ENCODE data around the gene RTN4IP1. TPM values are rescaled to one million over a fixed set of nuclear protein-coding genes. Genes with fewer than 3 reads are reported as not detected.

The RTN4IP1 gene
- polyA plus RNA-seq, 1 of the 3 experiments (the other 2 are of a cell fraction) = 4.3 TPM

DNA sequence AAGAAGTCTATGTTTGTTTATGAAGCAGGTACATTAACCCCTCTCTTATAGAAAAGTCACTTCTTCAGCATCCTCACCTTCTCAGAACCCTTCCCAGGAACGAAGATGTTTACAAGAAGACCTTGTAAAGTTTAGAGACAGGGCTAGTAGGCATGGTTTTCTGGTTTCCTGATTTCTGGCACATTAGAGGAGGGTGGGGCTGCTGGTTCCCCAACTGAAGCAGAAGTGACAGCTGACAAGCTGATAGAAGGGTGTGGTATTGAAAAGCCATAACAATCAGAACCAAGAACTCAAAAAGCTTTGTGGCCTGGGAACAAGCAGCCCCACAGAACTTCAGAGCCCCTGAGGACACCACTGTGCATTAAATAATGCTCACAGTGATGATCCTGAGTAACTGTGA lies 91.2 kb downstream of the RTN4IP1 start (continued):
- TF ChIP-seq, protein P1, sequence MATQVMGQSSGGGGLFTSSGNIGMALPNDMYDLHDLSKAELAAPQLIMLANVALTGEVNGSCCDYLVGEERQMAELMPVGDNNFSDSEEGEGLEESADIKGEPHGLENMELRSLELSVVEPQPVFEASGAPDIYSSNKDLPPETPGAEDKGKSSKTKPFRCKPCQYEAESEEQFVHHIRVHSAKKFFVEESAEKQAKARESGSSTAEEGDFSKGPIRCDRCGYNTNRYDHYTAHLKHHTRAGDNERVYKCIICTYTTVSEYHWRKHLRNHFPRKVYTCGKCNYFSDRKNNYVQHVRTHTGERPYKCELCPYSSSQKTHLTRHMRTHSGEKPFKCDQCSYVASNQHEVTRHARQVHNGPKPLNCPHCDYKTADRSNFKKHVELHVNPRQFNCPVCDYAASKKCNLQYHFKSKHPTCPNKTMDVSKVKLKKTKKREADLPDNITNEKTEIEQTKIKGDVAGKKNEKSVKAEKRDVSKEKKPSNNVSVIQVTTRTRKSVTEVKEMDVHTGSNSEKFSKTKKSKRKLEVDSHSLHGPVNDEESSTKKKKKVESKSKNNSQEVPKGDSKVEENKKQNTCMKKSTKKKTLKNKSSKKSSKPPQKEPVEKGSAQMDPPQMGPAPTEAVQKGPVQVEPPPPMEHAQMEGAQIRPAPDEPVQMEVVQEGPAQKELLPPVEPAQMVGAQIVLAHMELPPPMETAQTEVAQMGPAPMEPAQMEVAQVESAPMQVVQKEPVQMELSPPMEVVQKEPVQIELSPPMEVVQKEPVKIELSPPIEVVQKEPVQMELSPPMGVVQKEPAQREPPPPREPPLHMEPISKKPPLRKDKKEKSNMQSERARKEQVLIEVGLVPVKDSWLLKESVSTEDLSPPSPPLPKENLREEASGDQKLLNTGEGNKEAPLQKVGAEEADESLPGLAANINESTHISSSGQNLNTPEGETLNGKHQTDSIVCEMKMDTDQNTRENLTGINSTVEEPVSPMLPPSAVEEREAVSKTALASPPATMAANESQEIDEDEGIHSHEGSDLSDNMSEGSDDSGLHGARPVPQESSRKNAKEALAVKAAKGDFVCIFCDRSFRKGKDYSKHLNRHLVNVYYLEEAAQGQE (IDR thresholded peaks at IDR 0.05; ENCODE audit: low read depth, low read length) = no peak

- H2AFZ ChIP-seq (ENCODE audit: low read depth) = no peak overlapping the region
- H3K4me2 ChIP-seq = no peak overlapping the region
- WGBS (ENCODE audit: low lambda C conversion rate) = 80% methylated on average over 8 of the region's 8 CpGs
- H3K4me3 ChIP-seq (ENCODE audit: low read depth in 2 of 2, low read length in 1 of 2) = no peak overlapping the region
- no peaks in the 10 kb centered on the region for H3K9me3 ChIP-seq
- no peak overlapping the region for H3K9ac ChIP-seq
- TF ChIP-seq RAD21 (IDR thresholded peaks at IDR 0.05; ENCODE audit: low read length) = no peak
- peak overlapping the region; percentile 69 to 93; a peak in 3 of 4 replicates for H3K27ac ChIP-seq (ENCODE audit: low read depth in 2 of 2, low read length in 1 of 2)
- H3K9me2 ChIP-seq = no peaks in the 10 kb centered on the region
- peaks cover 0 to 27% of the 10 kb centered on the region in 2 experiments for H3K4me1 ChIP-seq (ENCODE audit: control insufficient read depth in 1 of 2, insufficient read depth in 2 of 2, low read depth in 1 of 2, low read length in 1 of 2)
- H3F3A ChIP-seq (replicated peaks; ENCODE audit: insufficient read depth) = peaks cover 21% of the 10 kb centered on the region
- H3K79me2 ChIP-seq (ENCODE audit: insufficient read depth) = no peaks in the 10 kb centered on the region
- peaks cover 3 to 21% of the 10 kb centered on the region in 2 experiments for H3K36me3 ChIP-seq (replicated peaks in 1 of 2; ENCODE audit: control insufficient read depth in 1 of 2, insufficient read depth in 2 of 2, low read length in 1 of 2)
- ChIA-PET CTCF (no interaction called here), POLR2A (no interaction called here)
- H3K27me3 ChIP-seq (ENCODE audit: insufficient read depth) = no peaks in the 10 kb centered on the region
- DNase-seq = no peak
- no peaks in the 10 kb centered on the region for H4K20me1 ChIP-seq (ENCODE audit: insufficient read depth)
Observed at GRCh38 chr6:106537662-106538061, 91.6 kb downstream of the RTN4IP1 start.

DNA sequence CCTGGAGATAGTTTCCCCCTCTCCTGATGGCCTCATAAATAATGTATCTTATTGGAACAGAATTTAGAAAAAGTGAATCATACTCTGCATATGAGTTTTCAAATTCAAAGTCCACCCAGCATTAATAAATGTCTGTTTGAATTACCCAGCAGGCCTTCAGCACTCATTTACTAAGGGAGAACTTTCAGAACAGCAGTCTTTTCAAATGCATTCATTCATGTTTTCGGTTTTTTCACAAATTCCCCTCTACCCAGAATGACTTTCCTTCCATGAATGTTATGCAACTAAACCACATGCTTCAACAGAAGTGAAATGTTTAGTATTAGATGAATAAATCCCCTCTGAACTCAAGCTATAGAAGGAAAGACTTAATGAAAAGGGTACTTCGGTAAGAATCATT lies 92.4 kb downstream of the RTN4IP1 start:
- TF ChIP-seq EP300 (IDR thresholded peaks at IDR 0.05; ENCODE audit: borderline replicate concordance in 1 of 2, low read depth in 1 of 2, low read length in 1 of 2) = peak; percentile 70 to 94
- 0 out of 2 replicates have a peak, but pooled peaks have one; percentile 15 for TF ChIP-seq YY1 (IDR thresholded peaks at IDR 0.05; ENCODE audit: low read depth)
- peak; percentile 48; the same call in 1 of the 2 replicates for TF ChIP-seq POLR2AphosphoS5 (IDR thresholded peaks at IDR 0.05; ENCODE audit: low read depth, low read length)
- 0 out of 2 replicates have a peak, but pooled peaks have one; percentile 11 for TF ChIP-seq MEF2A (IDR thresholded peaks at IDR 0.05; ENCODE audit: borderline replicate concordance, low read depth)
- TF ChIP-seq RFX5 (IDR thresholded peaks at IDR 0.05; ENCODE audit: low read length) = no peak
- peak; percentile 86 for TF ChIP-seq FOXM1 (IDR thresholded peaks at IDR 0.05; ENCODE audit: low read depth)
- TF ChIP-seq CHD2 (IDR thresholded peaks at IDR 0.05; ENCODE audit: low read length, partially characterized antibody) = no peak
- TF ChIP-seq, protein P2, sequence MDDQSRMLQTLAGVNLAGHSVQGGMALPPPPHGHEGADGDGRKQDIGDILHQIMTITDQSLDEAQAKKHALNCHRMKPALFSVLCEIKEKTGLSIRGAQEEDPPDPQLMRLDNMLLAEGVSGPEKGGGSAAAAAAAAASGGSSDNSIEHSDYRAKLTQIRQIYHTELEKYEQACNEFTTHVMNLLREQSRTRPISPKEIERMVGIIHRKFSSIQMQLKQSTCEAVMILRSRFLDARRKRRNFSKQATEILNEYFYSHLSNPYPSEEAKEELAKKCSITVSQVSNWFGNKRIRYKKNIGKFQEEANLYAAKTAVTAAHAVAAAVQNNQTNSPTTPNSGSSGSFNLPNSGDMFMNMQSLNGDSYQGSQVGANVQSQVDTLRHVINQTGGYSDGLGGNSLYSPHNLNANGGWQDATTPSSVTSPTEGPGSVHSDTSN (IDR thresholded peaks at IDR 0.05) = peak; percentile 96
- TF ChIP-seq SMC3 (IDR thresholded peaks at IDR 0.05; ENCODE audit: low read depth, low read length) = no peak
- no peak for TF ChIP-seq TAF1 (IDR thresholded peaks at IDR 0.05; ENCODE audit: borderline replicate concordance, low read depth, low read length)
- peak; percentile 80 for TF ChIP-seq TCF12 (IDR thresholded peaks at IDR 0.05)
- peak; percentile 85 for TF ChIP-seq JUND (IDR thresholded peaks at IDR 0.05)
- TF ChIP-seq SIN3A (IDR thresholded peaks at IDR 0.05; ENCODE audit: borderline replicate concordance, low read depth, low read length) = 0 out of 2 replicates have a peak, but pooled peaks have one; percentile 55
- TF ChIP-seq TEAD4 (IDR thresholded peaks at IDR 0.05; ENCODE audit: borderline replicate concordance, insufficient read depth) = peak; percentile 84
- no peak for TF ChIP-seq EZH2phosphoT487 (IDR thresholded peaks at IDR 0.05; ENCODE audit: borderline replicate concordance, low read depth)
- TF ChIP-seq, protein P3, sequence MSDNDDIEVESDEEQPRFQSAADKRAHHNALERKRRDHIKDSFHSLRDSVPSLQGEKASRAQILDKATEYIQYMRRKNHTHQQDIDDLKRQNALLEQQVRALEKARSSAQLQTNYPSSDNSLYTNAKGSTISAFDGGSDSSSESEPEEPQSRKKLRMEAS (IDR thresholded peaks at IDR 0.05; ENCODE audit: low read depth) = peak; percentile 56; the same call in 1 of the 2 replicates
- peak; percentile 67; the same call in 1 of the 2 replicates for TF ChIP-seq NFIC (IDR thresholded peaks at IDR 0.05; ENCODE audit: borderline replicate concordance)
- peak; percentile 64 for TF ChIP-seq FOSL2 (IDR thresholded peaks at IDR 0.05; ENCODE audit: borderline replicate concordance, low read depth)
- TF ChIP-seq RXRA (IDR thresholded peaks at IDR 0.05; ENCODE audit: borderline replicate concordance, low read depth) = peak; percentile 58; the same call in 1 of the 2 replicates
- TF ChIP-seq ELF1 (IDR thresholded peaks at IDR 0.05) = no peak
- Histone ChIP-seq H3K27me3 (ENCODE audit: insufficient read depth) (no peaks in the 10 kb centered on the region), H3K4me3 (ENCODE audit: low read depth in 2 of 2, low read length in 1 of 2) (no peak overlapping the region), H4K20me1 (ENCODE audit: insufficient read depth) (no peaks in the 10 kb centered on the region), H2AFZ (ENCODE audit: low read depth) (no peak overlapping the region), H3K4me2 (no peak overlapping the region), H3K9ac (no peak overlapping the region; the same call in 1 of the 2 replicates), H3K9me3 (no peaks in the 10 kb centered on the region), H3K9me2 (no peaks in the 10 kb centered on the region), H3F3A (replicated peaks; ENCODE audit: insufficient read depth) (peaks cover 21% of the 10 kb centered on the region), H3K4me1 (ENCODE audit: control insufficient read depth in 1 of 2, insufficient read depth in 2 of 2, low read depth in 1 of 2, low read length in 1 of 2) (peaks cover 0 to 27% of the 10 kb centered on the region in 2 experiments), H3K36me3 (replicated peaks in 1 of 2; ENCODE audit: control insufficient read depth in 1 of 2, insufficient read depth in 2 of 2, low read length in 1 of 2) (peaks cover 3 to 29% of the 10 kb centered on the region in 2 experiments), H3K27ac (ENCODE audit: low read depth in 2 of 2, low read length in 1 of 2) (peak overlapping the region; percentile 69 to 93; a peak in 3 of 4 replicates), H3K79me2 (ENCODE audit: insufficient read depth) (no peaks in the 10 kb centered on the region)
- POLR2A ChIA-PET = no interaction called here
- CTCF ChIA-PET = interaction anchor here (0.7 kb wide), 1 partner anchor 30 kb away, joined by 3 read pairs; no protein-coding TSS in a partner anchor
- no peak for DNase-seq
- 23% methylated on average over 2 of the region's 2 CpGs for WGBS (ENCODE audit: low lambda C conversion rate)

Data from SK-N-SH (cell line).